Measurements from ENCODE around the gene MTG1.

GRCh38 chr10:133419211-133419950, 25.4 kb downstream of the MTG1 start:
- TF ChIP-seq CTCF (IDR thresholded peaks at IDR 0.05) (no peak), POLR2A (IDR thresholded peaks at IDR 0.05) (no peak), EP300 (IDR thresholded peaks at IDR 0.05) (no peak)
